IMR-90 (cell line): ENCODE data around the gene ID2. TPM values are rescaled to one million over a fixed set of nuclear protein-coding genes. Genes with fewer than 3 reads are reported as not detected.

Experiments
- ATAC-seq: fragments of 200-7000 bp; cut with Tn5 transposase; 2 replicates; pipeline ENCODE4 v1.9.1; 2020; ENCODE audit warnings: low read depth, mild to moderate bottlenecking, moderate library complexity
- BruUV-seq: library from RNA; stranded (reverse); fragments of 400-500 nt; replicated peaks from 2 replicates; lab custom pipeline; 2021; lab: Mats Ljungman, UMichigan
- CTCF ChIA-PET: fragments of 300-600 bp; formaldehyde crosslinking; extraction: SDS; loops from one replicate; lab custom pipeline; 2021; ENCODE audit warnings: antibody characterized with exemption; lab: Yijun Ruan, JAX
- POLR2A ChIA-PET: fragments of 300-600 bp; sonication (Branson Sonifier 250); formaldehyde crosslinking; loops from one replicate; lab custom pipeline; 2022; ENCODE audit warnings: antibody characterized with exemption; ENCODE audit not compliant: unreplicated experiment; lab: Charles Lee
- DNase-seq: peaks from one replicate; pipeline ENCODE4 v3.0.0; 2013
- H2AFZ ChIP-seq: replicated peaks from 2 replicates; pipeline ENCODE3; 2013; ENCODE audit warnings: low read length, mild to moderate bottlenecking; ENCODE audit not compliant: poor library complexity
- H2AK5ac ChIP-seq: 2 replicates; pipeline ENCODE4 v1.6.1; 2013; ENCODE audit warnings: low read depth, low read length, inconsistent platforms
- H2AK9ac ChIP-seq: replicated peaks from 2 replicates; pipeline ENCODE3; 2013; ENCODE audit warnings: mild to moderate bottlenecking, low read depth, low read length, moderate library complexity; ENCODE audit not compliant: poor library complexity
- H2BK120ac ChIP-seq: 2 replicates; pipeline ENCODE4 v1.6.1; 2013; ENCODE audit warnings: low read depth, low read length, inconsistent platforms
- H2BK15ac ChIP-seq: 3 replicates; pipeline ENCODE4 v1.6.1; 2013; ENCODE audit warnings: low read depth, low read length, inconsistent platforms
- H2BK20ac ChIP-seq: 2 replicates; pipeline ENCODE4 v1.6.1; 2013; ENCODE audit warnings: low read depth, mild to moderate bottlenecking, inconsistent platforms, low read length, moderate library complexity
- H2BK5ac ChIP-seq: 2 replicates; pipeline ENCODE4 v1.6.1; 2013; ENCODE audit warnings: mild to moderate bottlenecking, low read depth, low read length, inconsistent platforms; ENCODE audit not compliant: poor library complexity, severe bottlenecking
- H3K14ac ChIP-seq: replicated peaks from 2 replicates; pipeline ENCODE4 v1.6.1; 2013; ENCODE audit warnings: low read depth, low read length, inconsistent platforms
- H3K18ac ChIP-seq: 2 replicates; pipeline ENCODE4 v1.6.1; 2013; ENCODE audit warnings: low read depth, low read length, control low read depth
- H3K23ac ChIP-seq: 2 replicates; pipeline ENCODE4 v1.6.1; 2013; ENCODE audit warnings: low read depth, low read length, inconsistent platforms
- H3K27ac ChIP-seq: 2 replicates; pipeline ENCODE4 v1.5.1; 2013; ENCODE audit warnings: mild to moderate bottlenecking, control low read depth, low read length; ENCODE audit not compliant: insufficient read depth
- H3K27me3 ChIP-seq: 2 replicates; pipeline ENCODE4 v1.6.1; 2013; ENCODE audit warnings: low read length; ENCODE audit not compliant: control insufficient read depth, insufficient read depth
- H3K36me3 ChIP-seq: 2 replicates; pipeline ENCODE4 v1.6.1; 2013; ENCODE audit warnings: low read length, mixed read lengths; ENCODE audit not compliant: control insufficient read depth, insufficient read depth
- H3K4ac ChIP-seq: 2 replicates; pipeline ENCODE4 v1.6.1; 2013; ENCODE audit warnings: low read depth, low read length, inconsistent platforms
- H3K4me1 ChIP-seq: 2 replicates; pipeline ENCODE4 v1.6.1; 2013; ENCODE audit warnings: low read length, mixed read lengths; ENCODE audit not compliant: control insufficient read depth, insufficient read depth
- H3K4me2 ChIP-seq: 2 replicates; pipeline ENCODE4 v1.6.1; 2013; ENCODE audit warnings: low read depth, mild to moderate bottlenecking, control low read depth, low read length, moderate library complexity
- H3K4me3 ChIP-seq: 2 replicates; pipeline ENCODE4 v1.5.1; 2013; ENCODE audit warnings: low read depth, mild to moderate bottlenecking, control low read depth, low read length, moderate library complexity; ENCODE audit not compliant: insufficient read depth
- H3K56ac ChIP-seq: 2 replicates; pipeline ENCODE4 v1.6.1; 2013; ENCODE audit warnings: low read length, inconsistent platforms; ENCODE audit not compliant: insufficient read depth; ENCODE audit errors: extremely low read depth
- H3K79me1 ChIP-seq, 2 experiments: 2 replicates each; pipeline ENCODE4 v1.6.1; 2013; ENCODE audit warnings: low read length in 2 of 2, inconsistent platforms in 1 of 2, low read depth in 1 of 2
- H3K9ac ChIP-seq: 2 replicates; pipeline ENCODE4 v1.6.1; 2013; ENCODE audit warnings: low read depth, low read length, control low read depth
- H3K9me1 ChIP-seq: 2 replicates; pipeline ENCODE4 v1.6.1; 2013; ENCODE audit warnings: low read length, inconsistent platforms; ENCODE audit not compliant: insufficient read depth
- H3K9me3 ChIP-seq: 2 replicates; pipeline ENCODE4 v1.6.1; 2013; ENCODE audit warnings: low read length; ENCODE audit not compliant: control insufficient read depth, insufficient read depth
- H4K20me1 ChIP-seq: 2 replicates; pipeline ENCODE4 v1.6.1; 2013; ENCODE audit warnings: low read length, inconsistent platforms; ENCODE audit not compliant: insufficient read depth
- H4K5ac ChIP-seq: 2 replicates; pipeline ENCODE4 v1.6.1; 2013; ENCODE audit warnings: mild to moderate bottlenecking, low read depth, low read length, control low read depth
- H4K8ac ChIP-seq, 2 experiments: 2 replicates each; pipeline ENCODE4 v1.6.1; 2013; ENCODE audit warnings: low read depth in 2 of 2, low read length in 2 of 2, control low read depth in 1 of 2, inconsistent platforms in 1 of 2
- H4K91ac ChIP-seq: 2 replicates; pipeline ENCODE4 v1.6.1; 2013; ENCODE audit warnings: low read depth, low read length, inconsistent platforms; ENCODE audit not compliant: insufficient read depth
- BHLHE40 ChIP-seq: fragments of 150-350 bp; IDR thresholded peaks from 2 replicates; pipeline ENCODE4 v1.6.1; 2016; ENCODE audit warnings: mild to moderate bottlenecking, low read depth, low read length
- CEBPB ChIP-seq: IDR thresholded peaks from 2 replicates; pipeline ENCODE4 v1.6.1; 2012; ENCODE audit warnings: low read depth, low read length, improper control_type of control experiment
- CHD1 ChIP-seq: IDR thresholded peaks from 2 replicates; pipeline ENCODE4 v1.6.1; 2012; ENCODE audit warnings: low read depth, low read length, improper control_type of control experiment
- FOS ChIP-seq: fragments of 150-350 bp; IDR thresholded peaks from 2 replicates; pipeline ENCODE4 v1.6.1; 2016; ENCODE audit warnings: low read depth, low read length
- MAZ ChIP-seq: IDR thresholded peaks from 2 replicates; pipeline ENCODE4 v1.6.1; 2012; ENCODE audit warnings: low read depth, mild to moderate bottlenecking, low read length, improper control_type of control experiment, moderate library complexity, borderline replicate concordance
- MXI1 ChIP-seq: IDR thresholded peaks from 2 replicates; pipeline ENCODE4 v1.6.1; 2012; ENCODE audit warnings: low read depth, mild to moderate bottlenecking, low read length, moderate library complexity, borderline replicate concordance
- POLR2A ChIP-seq: IDR thresholded peaks from 2 replicates; pipeline ENCODE4 v1.6.1; 2012; ENCODE audit warnings: mild to moderate bottlenecking, low read depth, low read length
- RAD21 ChIP-seq: IDR thresholded peaks from 2 replicates; pipeline ENCODE4 v1.6.1; 2012; ENCODE audit warnings: low read length, improper control_type of control experiment
- RCOR1 ChIP-seq: IDR thresholded peaks from 2 replicates; pipeline ENCODE4 v1.6.1; 2012; ENCODE audit warnings: mild to moderate bottlenecking, low read length, improper control_type of control experiment; ENCODE audit not compliant: insufficient replicate concordance
- RFX5 ChIP-seq: IDR thresholded peaks from 2 replicates; pipeline ENCODE4 v1.8.0; 2012; ENCODE audit warnings: low read depth, mild to moderate bottlenecking, low read length, moderate library complexity
- SMC3 ChIP-seq: fragments of 150-350 bp; IDR thresholded peaks from 2 replicates; pipeline ENCODE4 v1.6.1; 2016; ENCODE audit warnings: low read depth, mild to moderate bottlenecking, antibody characterized with exemption, low read length, moderate library complexity
- dilution Hi-C: fragments of 300-500 bp; cut with HindIII; formaldehyde crosslinking; loops from one replicate; pipeline ENCODE4 v1.14.3; 2018; ENCODE audit warnings: low sequenced_read_pairs; ENCODE audit not compliant: unreplicated experiment
- in situ Hi-C: fragments of 300-500 bp; cut with MboI; formaldehyde crosslinking; loops from 3 replicates; pipeline ENCODE4 v1.14.3; 2019; ENCODE audit warnings: low sequenced_read_pairs, inconsistent platforms, mixed read lengths
- intact Hi-C: fragments of 100-400 bp; cut with micrococcal nuclease; formaldehyde crosslinking; loops from 2 replicates; pipeline ENCODE4 v1.10.0; 2022
- polyA plus RNA-seq, 3 experiments: library from polyadenylated mRNA; depleted of rRNA; stranded (reverse); fragments of >200 nt; gene quantifications; 2 replicates each; pipeline ENCODE4 v1.2.3, GENCODE V29; 2012; ENCODE audit warnings: low replicate concordance in 1 of 3
- total RNA-seq: library from RNA; depleted of rRNA; stranded (reverse); fragments of >200 nt; gene quantifications from 2 replicates; pipeline ENCODE4 v1.2.3, GENCODE V29; 2012
- TF ChIP-seq, protein P1 (sequence below): conservative IDR thresholded peaks from 2 replicates; pipeline ENCODE4 v1.5.1; 2012; ENCODE audit warnings: mild to moderate bottlenecking, low read depth, low read length, improper control_type of control experiment
- TF ChIP-seq, protein P2 (sequence below): fragments of 150-350 bp; IDR thresholded peaks from 2 replicates; pipeline ENCODE4 v1.6.1; 2016; ENCODE audit warnings: low read depth, mild to moderate bottlenecking, low read length, moderate library complexity, borderline replicate concordance
- TF ChIP-seq, protein P3 (sequence below): fragments of 150-350 bp; IDR thresholded peaks from 2 replicates; pipeline ENCODE4 v1.6.1; 2017; ENCODE audit warnings: mild to moderate bottlenecking, antibody characterized with exemption, low read length, low read depth

ID2 gene
- total and polyA plus RNA-seq, 2 of the 4 experiments (the other 2 are of a cell fraction), result 264 to 389 TPM

DNA sequence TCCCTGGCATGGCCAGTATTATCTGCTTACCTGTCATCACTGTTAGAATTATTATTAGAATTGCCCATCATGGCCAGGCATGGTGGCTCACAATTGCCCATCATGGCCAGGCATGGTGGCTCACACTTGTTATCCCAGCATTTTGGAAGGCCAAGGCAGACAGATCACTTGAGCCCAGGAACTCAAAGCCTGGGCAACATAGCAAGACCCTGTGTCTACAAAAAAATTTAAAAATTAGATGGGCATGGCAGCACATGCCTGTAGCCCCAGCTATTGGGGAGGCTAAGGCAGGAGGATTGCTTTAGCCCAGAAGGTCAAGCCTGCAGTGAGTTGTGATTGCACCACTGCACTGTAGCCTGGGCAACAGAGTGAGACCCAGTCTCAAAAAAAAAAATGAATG, 27.4 kb upstream of the ID2 start:
- H3K79me1 ChIP-seq, result no peaks in the 10 kb centered on the region
- ATAC-seq (no peak), DNase-seq (no peak)
- no peak overlapping the region for H4K5ac ChIP-seq
- POLR2A ChIA-PET, result no interaction called here
- H3K18ac ChIP-seq, result no peak overlapping the region
- in situ Hi-C loops, result no loop called here
- no peaks in the 10 kb centered on the region for H3K9me3 ChIP-seq
- no peak overlapping the region for H2BK15ac ChIP-seq
- no peak overlapping the region for H3K4me3 ChIP-seq
- H3K4me1 ChIP-seq, result peaks cover 4% of the 10 kb centered on the region
- H3K4ac ChIP-seq, result no peak overlapping the region
- no peaks in the 10 kb centered on the region; the same call in 1 of the 2 replicates for H3K27me3 ChIP-seq
- dilution Hi-C loops, result no loop called here
- no peak overlapping the region for H2BK120ac ChIP-seq
- no peak overlapping the region for H3K14ac ChIP-seq
- H3K27ac ChIP-seq, result no peak overlapping the region
- intact Hi-C loops, result no loop called here
- H3K4me2 ChIP-seq, result no peak overlapping the region
- H2AK5ac ChIP-seq, result no peak overlapping the region
- H3K23ac ChIP-seq, result no peak overlapping the region
- no peak overlapping the region for H2AFZ ChIP-seq
- H3K9ac ChIP-seq, result no peak overlapping the region
- H2AK9ac ChIP-seq, result no peak overlapping the region
- TF ChIP-seq SMC3 (no peak), MXI1 (no peak), RCOR1 (no peak), POLR2A (no peak), MAZ (no peak), CEBPB (no peak), RAD21 (no peak), CHD1 (no peak), RFX5 (no peak), BHLHE40 (no peak), FOS (no peak)
- TF ChIP-seq, protein P1, sequence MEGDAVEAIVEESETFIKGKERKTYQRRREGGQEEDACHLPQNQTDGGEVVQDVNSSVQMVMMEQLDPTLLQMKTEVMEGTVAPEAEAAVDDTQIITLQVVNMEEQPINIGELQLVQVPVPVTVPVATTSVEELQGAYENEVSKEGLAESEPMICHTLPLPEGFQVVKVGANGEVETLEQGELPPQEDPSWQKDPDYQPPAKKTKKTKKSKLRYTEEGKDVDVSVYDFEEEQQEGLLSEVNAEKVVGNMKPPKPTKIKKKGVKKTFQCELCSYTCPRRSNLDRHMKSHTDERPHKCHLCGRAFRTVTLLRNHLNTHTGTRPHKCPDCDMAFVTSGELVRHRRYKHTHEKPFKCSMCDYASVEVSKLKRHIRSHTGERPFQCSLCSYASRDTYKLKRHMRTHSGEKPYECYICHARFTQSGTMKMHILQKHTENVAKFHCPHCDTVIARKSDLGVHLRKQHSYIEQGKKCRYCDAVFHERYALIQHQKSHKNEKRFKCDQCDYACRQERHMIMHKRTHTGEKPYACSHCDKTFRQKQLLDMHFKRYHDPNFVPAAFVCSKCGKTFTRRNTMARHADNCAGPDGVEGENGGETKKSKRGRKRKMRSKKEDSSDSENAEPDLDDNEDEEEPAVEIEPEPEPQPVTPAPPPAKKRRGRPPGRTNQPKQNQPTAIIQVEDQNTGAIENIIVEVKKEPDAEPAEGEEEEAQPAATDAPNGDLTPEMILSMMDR, result no peak
- TF ChIP-seq, protein P2, sequence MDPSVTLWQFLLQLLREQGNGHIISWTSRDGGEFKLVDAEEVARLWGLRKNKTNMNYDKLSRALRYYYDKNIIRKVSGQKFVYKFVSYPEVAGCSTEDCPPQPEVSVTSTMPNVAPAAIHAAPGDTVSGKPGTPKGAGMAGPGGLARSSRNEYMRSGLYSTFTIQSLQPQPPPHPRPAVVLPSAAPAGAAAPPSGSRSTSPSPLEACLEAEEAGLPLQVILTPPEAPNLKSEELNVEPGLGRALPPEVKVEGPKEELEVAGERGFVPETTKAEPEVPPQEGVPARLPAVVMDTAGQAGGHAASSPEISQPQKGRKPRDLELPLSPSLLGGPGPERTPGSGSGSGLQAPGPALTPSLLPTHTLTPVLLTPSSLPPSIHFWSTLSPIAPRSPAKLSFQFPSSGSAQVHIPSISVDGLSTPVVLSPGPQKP, result no peak
- TF ChIP-seq, protein P3, sequence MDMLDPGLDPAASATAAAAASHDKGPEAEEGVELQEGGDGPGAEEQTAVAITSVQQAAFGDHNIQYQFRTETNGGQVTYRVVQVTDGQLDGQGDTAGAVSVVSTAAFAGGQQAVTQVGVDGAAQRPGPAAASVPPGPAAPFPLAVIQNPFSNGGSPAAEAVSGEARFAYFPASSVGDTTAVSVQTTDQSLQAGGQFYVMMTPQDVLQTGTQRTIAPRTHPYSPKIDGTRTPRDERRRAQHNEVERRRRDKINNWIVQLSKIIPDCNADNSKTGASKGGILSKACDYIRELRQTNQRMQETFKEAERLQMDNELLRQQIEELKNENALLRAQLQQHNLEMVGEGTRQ, result no peak
- H4K8ac ChIP-seq, result no peak overlapping the region
- H3K9me1 ChIP-seq, result no peaks in the 10 kb centered on the region; the same call in 1 of the 2 replicates
- BruUV-seq, result no TSS peak
- CTCF ChIA-PET, result no interaction called here
- H4K91ac ChIP-seq, result no peak overlapping the region
- H3K36me3 ChIP-seq, result no peaks in the 10 kb centered on the region
- no peak overlapping the region for H2BK5ac ChIP-seq
- no peak overlapping the region for H2BK20ac ChIP-seq
- H3K56ac ChIP-seq, result no peak overlapping the region
- H4K20me1 ChIP-seq, result no peaks in the 10 kb centered on the region
